ENCODE measurements around the gene MAP6.
"Not testable (repeated sequence)": the region's sequence is repeated elsewhere in the genome, so short reads cannot be mapped to it uniquely, and the experiment has no call there.

Gene MAP6

GRCh38 chr11:75591966-75592365, 76.9 kb downstream of the MAP6 start:
- DNase-seq (ENCODE audit: low spot score): no peak

- no peak for DNase-seq (ENCODE audit: low spot score)
Measured at GRCh38 chr11:75591371-75591770, 77.5 kb downstream of the MAP6 start.

- DNase-seq (ENCODE audit: low spot score): no peak
Measured at GRCh38 chr11:75589933-75590332, 78.9 kb downstream of the MAP6 start.

GRCh38 chr11:75589051-75589450, 79.8 kb downstream of the MAP6 start:
- no peak for DNase-seq (ENCODE audit: low spot score)

- DNase-seq (ENCODE audit: low spot score): no peak
Measured at GRCh38 chr11:75588051-75588481, 80.8 kb downstream of the MAP6 start.

- DNase-seq (ENCODE audit: low spot score): no peak
Measured at GRCh38 chr11:75586395-75586794, 82.4 kb downstream of the MAP6 start.

- no peak for DNase-seq (ENCODE audit: low spot score)
Measured at GRCh38 chr11:75585293-75585670, 83.6 kb downstream of the MAP6 start.

GRCh38 chr11:75584659-75585292, 84.1 kb downstream of the MAP6 start:
- not testable (repeated sequence) for DNase-seq (ENCODE audit: low spot score)

- peak; percentile 73 for DNase-seq (ENCODE audit: low spot score)
Measured at GRCh38 chr11:75583718-75584658, 84.8 kb downstream of the MAP6 start.

GRCh38 chr11:75582895-75583717, 85.7 kb downstream of the MAP6 start:
- peak; percentile 78 for DNase-seq (ENCODE audit: low spot score)

GRCh38 chr11:75582506-75582894, 86.3 kb downstream of the MAP6 start:
- DNase-seq (ENCODE audit: low spot score): no peak

GRCh38 chr11:75579841-75580240, 89.0 kb downstream of the MAP6 start:
- DNase-seq (ENCODE audit: low spot score): no peak

- no peak for DNase-seq (ENCODE audit: low spot score)
Measured at GRCh38 chr11:75578977-75579376, 89.9 kb downstream of the MAP6 start.

- DNase-seq (ENCODE audit: low spot score): peak; percentile 69
Measured at GRCh38 chr11:75577207-75577606, 91.6 kb downstream of the MAP6 start.

GRCh38 chr11:75576499-75576918, 92.3 kb downstream of the MAP6 start:
- peak; percentile 75 for DNase-seq (ENCODE audit: low spot score)

GRCh38 chr11:75576017-75576416, 92.8 kb downstream of the MAP6 start:
- DNase-seq (ENCODE audit: low spot score): no peak

- DNase-seq (ENCODE audit: low spot score): peak; percentile 39
Measured at GRCh38 chr11:75574698-75575602, 93.9 kb downstream of the MAP6 start.

GRCh38 chr11:75572744-75573143, 96.1 kb downstream of the MAP6 start:
- no peak for DNase-seq (ENCODE audit: low spot score)

- DNase-seq (ENCODE audit: low spot score): no peak
Measured at GRCh38 chr11:75571625-75572024, 97.2 kb downstream of the MAP6 start.

- no peak for DNase-seq (ENCODE audit: low spot score)
Measured at GRCh38 chr11:75570559-75571139, 98.2 kb downstream of the MAP6 start.

GRCh38 chr11:75568616-75569219, 100.1 kb downstream of the MAP6 start:
- DNase-seq (ENCODE audit: low spot score): no peak
